Lung (tissue), 12 donors: Measurements from ENCODE around the gene ACVR1C. TPM values are rescaled to one million over a fixed set of nuclear protein-coding genes. Genes with fewer than 3 reads are reported as not detected.
A peak's percentile ranks its signal among the peaks of the same experiment; 100 is the strongest.

Experiments
- ATAC-seq: fragments of 200-7000 bp; cut with Tn5 transposase; one replicate; pipeline ENCODE4 v1.9.1; 2020; ENCODE audit warnings: moderate number of reproducible peaks; ENCODE audit not compliant: insufficient read depth, low FRiP score
- DNase-seq, 3 donors: peaks; one replicate each; pipeline ENCODE4 v3.0.0-alpha.2; 2013 to 2017
- H3K27ac ChIP-seq, 2 donors: one replicate each; pipeline ENCODE4 v1.5.1; 2013; ENCODE audit warnings: mild to moderate bottlenecking in 2 of 2, moderate library complexity in 2 of 2, control low read depth in 1 of 2, inconsistent platforms in 1 of 2, low read depth in 1 of 2, low read length in 1 of 2
- H3K27me3 ChIP-seq, 3 donors: one replicate each; pipeline ENCODE4 v1.5.1; 2013; ENCODE audit warnings: low read length in 2 of 3; ENCODE audit not compliant: control insufficient read depth in 3 of 3, insufficient read depth in 3 of 3
- H3K36me3 ChIP-seq, 4 donors: one replicate each; pipeline ENCODE4 v1.5.1; 2013; ENCODE audit warnings: low read length in 4 of 4, mild to moderate bottlenecking in 1 of 4, moderate library complexity in 1 of 4; ENCODE audit not compliant: control insufficient read depth in 4 of 4, insufficient read depth in 4 of 4
- H3K4me1 ChIP-seq, 5 donors: one replicate each; pipeline ENCODE4 v1.5.1; 2013; ENCODE audit warnings: low read length in 5 of 5, mild to moderate bottlenecking in 2 of 5, moderate library complexity in 1 of 5; ENCODE audit not compliant: control insufficient read depth in 5 of 5, insufficient read depth in 5 of 5
- H3K4me3 ChIP-seq: one replicate; pipeline ENCODE4 v1.5.1; 2013; ENCODE audit warnings: mild to moderate bottlenecking, control low read depth, moderate library complexity
- H3K9ac ChIP-seq, 2 donors: one replicate each; pipeline ENCODE4 v1.5.1; 2013; ENCODE audit warnings: low read length in 2 of 2, control low read depth in 1 of 2; ENCODE audit not compliant: insufficient read depth in 1 of 2
- H3K9me3 ChIP-seq, 4 donors: one replicate each; pipeline ENCODE4 v1.5.1; 2013; ENCODE audit warnings: low read length in 3 of 4, mild to moderate bottlenecking in 1 of 4, moderate library complexity in 1 of 4; ENCODE audit not compliant: control insufficient read depth in 4 of 4, insufficient read depth in 3 of 4
- WGBS, 2 donors: extraction: QIAGEN DNeasy Blood & Tissue Kit; methylation state at CpG; one replicate each; pipeline ENCODE4 v1.1.7; 2013; 5-methylcytosine and 5-hydroxymethylcytosine counted together
- polyA plus RNA-seq, 2 donors: library from polyadenylated mRNA; stranded (reverse); fragments of 200-250 nt; gene quantifications; one replicate each; pipeline ENCODE4 v1.2.1, GENCODE V29; 2013
- total RNA-seq, 2 donors: library from RNA; depleted of rRNA in 1 of 2; stranded (reverse); fragments of >200 nt in 1 of 2; gene quantifications; one replicate each; pipeline ENCODE4 v1.2.1, GENCODE V29; 2014 to 2021
- TF ChIP-seq, protein P1 (sequence below): IDR thresholded peaks from 2 replicates; pipeline ENCODE4 v1.5.1; 2012; ENCODE audit warnings: mild to moderate bottlenecking; ENCODE audit errors: control extremely low read depth, extremely low read depth
- donor health status: control.
- donor health status: control.
- donor health status: Bipolar disorder and iron deficiency.
- donor health status: healthy.
- donor health status: DM: yes; HTN: yes; CAD: no.

The ACVR1C gene
- total and polyA plus RNA-seq, 4 donors = 0.08 to 1.9 (median 0.59) TPM

DNA sequence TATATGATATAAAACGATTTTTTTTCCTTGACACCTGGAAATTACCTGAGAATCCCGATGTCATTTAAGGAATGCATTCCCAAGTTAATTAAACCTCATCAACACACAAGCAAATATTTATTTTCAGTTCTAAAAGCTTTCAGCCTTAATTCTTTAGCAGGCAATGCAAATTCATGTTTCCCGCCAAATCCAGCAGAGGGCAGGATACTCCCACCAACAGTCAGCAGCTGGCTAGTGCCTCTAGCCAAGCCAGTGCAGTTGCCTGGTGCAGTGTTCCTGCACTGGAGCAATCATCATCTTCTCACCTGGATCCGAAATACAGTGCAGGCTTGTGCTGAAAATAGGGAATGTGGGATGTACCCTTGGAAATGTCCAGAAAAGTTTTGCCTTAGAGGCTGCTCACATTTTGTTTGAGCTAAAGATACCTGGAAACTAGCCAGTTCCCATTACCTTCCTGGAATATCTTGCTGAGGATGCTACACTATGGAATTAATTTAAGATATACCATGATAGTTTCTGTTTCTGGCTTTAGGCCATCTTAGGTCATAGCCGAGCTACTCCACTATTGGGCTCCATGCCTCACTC lies 136.4 kb downstream of the ACVR1C start:
- H3K27me3 ChIP-seq = no peaks in the 10 kb centered on the region
- H3K9ac ChIP-seq = no peak overlapping the region
- no peaks in the 10 kb centered on the region for H3K9me3 ChIP-seq
- no peak overlapping the region for H3K27ac ChIP-seq
- H3K4me1 ChIP-seq = peaks cover 0 to 2% (median 0%) of the 10 kb centered on the region in 5 donors
- TF ChIP-seq, protein P1, sequence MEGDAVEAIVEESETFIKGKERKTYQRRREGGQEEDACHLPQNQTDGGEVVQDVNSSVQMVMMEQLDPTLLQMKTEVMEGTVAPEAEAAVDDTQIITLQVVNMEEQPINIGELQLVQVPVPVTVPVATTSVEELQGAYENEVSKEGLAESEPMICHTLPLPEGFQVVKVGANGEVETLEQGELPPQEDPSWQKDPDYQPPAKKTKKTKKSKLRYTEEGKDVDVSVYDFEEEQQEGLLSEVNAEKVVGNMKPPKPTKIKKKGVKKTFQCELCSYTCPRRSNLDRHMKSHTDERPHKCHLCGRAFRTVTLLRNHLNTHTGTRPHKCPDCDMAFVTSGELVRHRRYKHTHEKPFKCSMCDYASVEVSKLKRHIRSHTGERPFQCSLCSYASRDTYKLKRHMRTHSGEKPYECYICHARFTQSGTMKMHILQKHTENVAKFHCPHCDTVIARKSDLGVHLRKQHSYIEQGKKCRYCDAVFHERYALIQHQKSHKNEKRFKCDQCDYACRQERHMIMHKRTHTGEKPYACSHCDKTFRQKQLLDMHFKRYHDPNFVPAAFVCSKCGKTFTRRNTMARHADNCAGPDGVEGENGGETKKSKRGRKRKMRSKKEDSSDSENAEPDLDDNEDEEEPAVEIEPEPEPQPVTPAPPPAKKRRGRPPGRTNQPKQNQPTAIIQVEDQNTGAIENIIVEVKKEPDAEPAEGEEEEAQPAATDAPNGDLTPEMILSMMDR = peak; percentile 75
- H3K36me3 ChIP-seq = no peaks in the 10 kb centered on the region
- no peak overlapping the region for H3K4me3 ChIP-seq
- WGBS, 2 donors = 17 to 25% methylated on average over 5 of the region's 5 CpGs
- DNase-seq = peak; percentile 73 to 82 (median 74)
- no peak for ATAC-seq

- Histone ChIP-seq H3K36me3 (no peaks in the 10 kb centered on the region), H3K4me3 (no peak overlapping the region), H3K27me3 (no peaks in the 10 kb centered on the region), H3K9ac (no peak overlapping the region), H3K4me1 (peaks cover 0 to 2% (median 0%) of the 10 kb centered on the region in 5 donors), H3K9me3 (no peaks in the 10 kb centered on the region), H3K27ac (no peak overlapping the region)
- ATAC-seq (no peak), DNase-seq (no peak)
- WGBS, 2 donors = 45 to 58% methylated on average over 1 of the region's 1 CpG
- TF ChIP-seq, protein P1 = no peak
These were observed 138.7 kb downstream of the ACVR1C start for GRCh38 chr2:157489983-157490382.

- H3K27me3 ChIP-seq = no peaks in the 10 kb centered on the region
- H3K4me1 ChIP-seq = peaks cover 0 to 2% (median 0%) of the 10 kb centered on the region in 5 donors
- no peak overlapping the region for H3K4me3 ChIP-seq
- no peak for DNase-seq
- no peak overlapping the region for H3K27ac ChIP-seq
- no peak overlapping the region for H3K9ac ChIP-seq
- TF ChIP-seq, protein P1 = no peak
- H3K36me3 ChIP-seq = no peaks in the 10 kb centered on the region
- WGBS, 2 donors = 48 to 78% methylated on average over 3 of the region's 3 CpGs
- no peak for ATAC-seq
- H3K9me3 ChIP-seq = no peaks in the 10 kb centered on the region
These were observed 139.8 kb downstream of the ACVR1C start for GRCh38 chr2:157488877-157489276.

DNA sequence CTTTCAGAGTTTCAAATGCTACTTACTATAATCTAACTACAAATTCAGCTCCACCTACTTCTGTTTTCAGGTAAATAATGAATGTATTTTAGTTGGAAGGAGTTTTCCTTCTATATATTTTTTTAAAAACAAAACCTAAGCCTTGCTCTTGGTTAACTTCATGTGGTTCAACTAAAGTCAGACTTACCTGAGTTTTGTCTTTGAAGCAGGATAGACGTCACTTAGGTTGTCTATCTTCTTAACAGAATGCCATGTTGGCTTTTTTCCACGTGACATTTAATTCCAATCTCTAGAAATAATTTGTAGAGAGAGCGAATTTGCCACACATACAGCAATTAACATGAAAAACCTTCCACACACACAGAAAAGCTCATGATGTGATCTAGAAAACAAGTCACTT lies 140.9 kb downstream of the ACVR1C start:
- ATAC-seq = no peak
- DNase-seq = no peak
- H3K4me1 ChIP-seq = peaks cover 0 to 2% (median 0%) of the 10 kb centered on the region in 5 donors
- no peak overlapping the region for H3K27ac ChIP-seq
- H3K36me3 ChIP-seq = no peaks in the 10 kb centered on the region
- H3K27me3 ChIP-seq = no peaks in the 10 kb centered on the region
- TF ChIP-seq, protein P1 = no peak
- no peak overlapping the region for H3K4me3 ChIP-seq
- no peaks in the 10 kb centered on the region for H3K9me3 ChIP-seq
- WGBS, 2 donors = 86 to 88% methylated on average over 3 of the region's 3 CpGs
- no peak overlapping the region for H3K9ac ChIP-seq
